ENCODE results near the gene AMOT.

The AMOT gene

DNA sequence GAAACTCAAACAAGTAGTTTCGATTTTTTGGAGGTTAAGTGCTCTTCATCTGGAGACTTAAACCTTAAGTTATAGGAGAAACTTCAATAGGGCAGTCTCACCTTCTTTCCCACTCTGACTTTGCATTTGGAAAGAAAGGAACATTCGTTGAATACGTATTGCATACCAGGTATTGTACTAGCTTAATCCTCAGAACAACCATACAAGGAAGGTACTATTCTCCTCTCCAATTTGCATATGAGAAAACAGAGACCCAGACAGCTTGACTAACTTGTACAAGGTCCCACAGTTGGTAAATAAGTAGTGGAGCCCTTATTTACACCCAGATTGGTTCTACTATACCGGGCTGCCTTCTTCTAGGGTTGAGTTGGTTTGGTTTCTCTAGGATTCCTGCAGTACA, 32.6 kb downstream of the AMOT start:
- DNase-seq (ENCODE audit: low read depth), result no peak
- H3K4me3 ChIP-seq (ENCODE audit: low read length), result no peak overlapping the region
- TF ChIP-seq, protein P1, sequence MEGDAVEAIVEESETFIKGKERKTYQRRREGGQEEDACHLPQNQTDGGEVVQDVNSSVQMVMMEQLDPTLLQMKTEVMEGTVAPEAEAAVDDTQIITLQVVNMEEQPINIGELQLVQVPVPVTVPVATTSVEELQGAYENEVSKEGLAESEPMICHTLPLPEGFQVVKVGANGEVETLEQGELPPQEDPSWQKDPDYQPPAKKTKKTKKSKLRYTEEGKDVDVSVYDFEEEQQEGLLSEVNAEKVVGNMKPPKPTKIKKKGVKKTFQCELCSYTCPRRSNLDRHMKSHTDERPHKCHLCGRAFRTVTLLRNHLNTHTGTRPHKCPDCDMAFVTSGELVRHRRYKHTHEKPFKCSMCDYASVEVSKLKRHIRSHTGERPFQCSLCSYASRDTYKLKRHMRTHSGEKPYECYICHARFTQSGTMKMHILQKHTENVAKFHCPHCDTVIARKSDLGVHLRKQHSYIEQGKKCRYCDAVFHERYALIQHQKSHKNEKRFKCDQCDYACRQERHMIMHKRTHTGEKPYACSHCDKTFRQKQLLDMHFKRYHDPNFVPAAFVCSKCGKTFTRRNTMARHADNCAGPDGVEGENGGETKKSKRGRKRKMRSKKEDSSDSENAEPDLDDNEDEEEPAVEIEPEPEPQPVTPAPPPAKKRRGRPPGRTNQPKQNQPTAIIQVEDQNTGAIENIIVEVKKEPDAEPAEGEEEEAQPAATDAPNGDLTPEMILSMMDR (IDR thresholded peaks at IDR 0.05; ENCODE audit: insufficient read depth, low read depth, low read length, missing control alignments), result no peak

DNA sequence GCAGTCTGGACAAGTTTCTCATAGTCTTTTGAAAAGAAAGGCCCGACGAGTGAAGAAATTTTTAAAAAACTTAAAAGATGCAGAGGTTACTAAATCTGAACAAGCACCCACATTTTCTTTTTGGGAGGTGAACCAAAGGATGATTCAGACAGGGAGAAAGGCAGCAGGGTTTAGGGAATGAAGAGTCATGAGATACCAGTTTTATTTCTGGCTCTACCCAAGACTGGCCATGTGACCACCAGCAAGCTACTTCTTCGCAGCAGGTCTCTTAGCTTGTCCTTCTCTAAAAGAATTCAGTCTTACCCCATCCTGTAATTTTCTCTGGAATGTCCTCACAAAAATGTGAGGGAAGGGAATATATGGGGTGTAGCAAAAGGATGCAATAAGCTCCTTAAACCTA, 37.6 kb downstream of the AMOT start:
- no peak for DNase-seq (ENCODE audit: low read depth)
- TF ChIP-seq, protein P1 (IDR thresholded peaks at IDR 0.05; ENCODE audit: insufficient read depth, low read depth, low read length, missing control alignments), result no peak
- H3K4me3 ChIP-seq (ENCODE audit: low read length), result no peak overlapping the region

DNA sequence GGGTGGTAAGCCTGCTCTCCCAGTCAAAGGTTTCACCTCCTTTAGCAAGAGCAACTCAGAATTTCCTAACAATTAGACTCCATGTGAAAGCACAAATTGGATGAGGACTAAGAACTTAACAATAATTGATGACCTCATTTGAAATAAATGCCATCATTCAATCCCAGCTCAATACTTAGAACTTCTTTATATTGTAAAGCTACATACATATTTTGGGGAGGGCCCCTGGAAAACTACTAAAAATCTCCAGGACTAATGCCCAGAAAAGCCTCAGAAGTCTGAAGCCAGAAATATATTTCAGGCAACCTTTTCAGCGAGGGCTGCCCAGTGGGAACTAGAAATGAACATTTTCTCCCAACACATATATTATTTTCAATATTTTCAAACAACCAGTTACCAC, 38.1 kb downstream of the AMOT start:
- no peak for DNase-seq (ENCODE audit: low read depth)
- no peak overlapping the region for H3K4me3 ChIP-seq (ENCODE audit: low read length)
- TF ChIP-seq, protein P1 (IDR thresholded peaks at IDR 0.05; ENCODE audit: insufficient read depth, low read depth, low read length, missing control alignments), result no peak

DNA sequence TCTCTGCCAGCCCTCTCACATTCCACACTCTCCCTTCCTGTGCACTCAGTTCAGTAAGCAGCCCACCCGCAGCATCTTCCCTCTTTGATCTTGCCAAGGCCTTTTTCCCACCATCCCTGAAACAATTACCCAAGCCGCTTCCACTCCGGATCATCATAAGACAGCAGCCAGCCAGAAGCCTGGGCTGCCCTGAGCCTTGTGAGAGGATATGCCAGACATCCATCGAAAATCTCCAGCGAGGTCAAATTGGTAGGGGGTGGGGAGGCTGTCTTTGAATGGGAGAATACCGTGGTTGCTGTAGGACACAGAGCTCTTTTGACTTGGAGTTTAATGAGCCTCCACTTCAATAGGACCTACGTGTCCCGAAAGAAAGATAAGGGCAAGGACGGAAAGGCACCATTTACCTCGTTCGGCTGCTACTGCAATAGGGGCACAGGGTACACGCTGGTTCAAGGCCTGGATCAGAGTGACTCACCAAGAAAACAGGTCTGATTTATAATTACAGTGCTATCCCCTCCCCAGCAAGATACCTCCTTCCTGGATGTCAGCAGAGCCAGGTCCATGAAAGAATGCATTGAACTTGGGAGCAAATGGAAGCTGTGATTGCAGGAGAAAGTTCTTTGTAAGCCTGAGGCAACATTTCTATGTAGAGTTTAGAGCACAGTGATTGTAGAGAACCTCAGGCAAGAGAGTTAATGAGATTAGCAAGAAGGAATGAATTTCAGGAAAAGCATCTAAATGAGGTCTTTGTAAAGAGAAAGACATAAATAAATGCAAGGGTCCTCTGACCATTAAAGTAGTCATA, 39.5 kb downstream of the AMOT start:
- TF ChIP-seq, protein P1 (IDR thresholded peaks at IDR 0.05; ENCODE audit: insufficient read depth, low read depth, low read length, missing control alignments), result no peak
- DNase-seq (ENCODE audit: low read depth), result no peak
- H3K4me3 ChIP-seq (ENCODE audit: low read length), result no peak overlapping the region

DNA sequence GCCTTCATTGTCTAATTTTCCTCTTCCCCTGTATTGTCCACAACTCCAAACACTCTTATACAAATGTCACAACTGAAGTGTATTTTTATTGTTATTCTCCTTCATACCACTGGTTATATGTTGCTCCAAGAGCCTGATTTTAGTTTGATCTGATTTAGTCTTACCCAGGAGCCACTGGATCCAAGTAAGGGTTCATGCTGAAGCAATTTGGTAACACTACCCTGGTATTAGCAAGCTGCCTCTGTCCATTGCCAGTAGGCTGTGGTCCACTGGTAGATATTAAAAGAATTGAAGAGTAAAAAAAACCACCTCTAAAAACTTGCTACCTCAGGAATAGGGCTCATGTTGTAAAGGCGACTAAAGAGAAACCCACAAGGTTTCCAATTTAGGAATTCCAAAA, 41.2 kb downstream of the AMOT start:
- TF ChIP-seq, protein P1 (IDR thresholded peaks at IDR 0.05; ENCODE audit: insufficient read depth, low read depth, low read length, missing control alignments), result no peak
- DNase-seq (ENCODE audit: low read depth), result no peak
- H3K4me3 ChIP-seq (ENCODE audit: low read length), result no peak overlapping the region

DNA sequence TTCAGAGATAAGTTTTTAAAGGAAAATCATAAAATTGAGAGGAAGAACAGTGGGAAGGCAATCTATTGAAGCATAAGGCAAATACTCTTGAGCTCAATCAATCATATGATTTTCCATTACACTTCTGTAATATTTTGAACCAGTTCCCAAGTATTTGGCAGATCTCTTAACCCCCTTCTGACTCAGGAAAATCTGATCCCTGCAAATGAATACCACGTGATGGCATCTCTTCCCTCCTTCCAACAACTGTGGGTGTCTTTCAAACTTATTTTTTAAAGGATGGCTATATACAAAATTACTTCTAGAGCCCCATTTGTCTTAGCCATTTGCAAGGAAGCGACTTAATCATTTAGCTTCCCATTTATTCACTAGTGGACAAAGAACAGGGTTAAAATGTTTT, 41.9 kb downstream of the AMOT start:
- H3K4me3 ChIP-seq (ENCODE audit: low read length), result no peak overlapping the region
- TF ChIP-seq, protein P1 (IDR thresholded peaks at IDR 0.05; ENCODE audit: insufficient read depth, low read depth, low read length, missing control alignments), result no peak
- DNase-seq (ENCODE audit: low read depth), result no peak

DNA sequence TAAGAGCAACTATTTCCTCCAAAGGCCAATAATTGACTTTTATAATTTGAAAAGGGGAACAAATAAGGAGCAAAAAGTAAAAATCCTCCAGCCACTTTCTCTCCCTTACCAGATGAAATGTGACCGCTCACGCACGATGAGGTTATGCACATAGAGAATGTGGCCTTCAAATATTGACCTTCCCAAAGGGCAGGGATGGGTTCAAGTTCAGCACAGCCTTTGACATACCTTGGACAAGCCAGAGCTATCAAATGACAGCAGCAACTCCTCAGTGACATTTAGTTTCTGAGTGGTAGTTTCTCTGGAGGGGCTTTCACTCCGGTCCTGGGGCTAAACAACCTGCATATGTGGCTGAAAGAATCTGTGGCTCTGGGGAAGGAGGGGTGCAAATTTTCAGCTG, 50.7 kb downstream of the AMOT start:
- no peak overlapping the region for H3K4me3 ChIP-seq (ENCODE audit: low read length)
- no peak for DNase-seq (ENCODE audit: low read depth)
- TF ChIP-seq, protein P1 (IDR thresholded peaks at IDR 0.05; ENCODE audit: insufficient read depth, low read depth, low read length, missing control alignments), result no peak
